K562 treated with DMSO at 1 percent for 12 hours (cell line): ENCODE results near the gene PALS2. TPM values are rescaled to one million over a fixed set of nuclear protein-coding genes. Genes with fewer than 3 reads are reported as not detected.

Experiments used
- total RNA-seq: library from RNA; unstranded; fragments of 300-600 nt; gene quantifications from 2 replicates; pipeline ENCODE4 v1.2.3, GENCODE V29; 2022; ENCODE audit not compliant: insufficient read depth

The PALS2 gene
- 3.4 and 6.8 TPM in 2 replicates for total RNA-seq

GRCh38 chr7:24572997-24573553 lies at the start of gene PALS2:
PALS2 (plus strand) TSS chr7:24573452; CDS start chr7:24623668, 50,216 bp downstream.

Other genes with a start within 250 kb of the PALS2 start
- 5.6 and 11.4 TPM in 2 replicates for gene GSDME, start 184.0 kb downstream of the PALS2 start, total RNA-seq